ENCODE results near the gene FYCO1. TPM values are rescaled to one million over a fixed set of nuclear protein-coding genes. Genes with fewer than 3 reads are reported as not detected.

Gene FYCO1
- total RNA-seq, 1 donor from 2014 or later = 56.2 TPM

GRCh38 chr3:45894015-45894414 is 101.6 kb downstream of the FYCO1 start:
- no peaks in the 10 kb centered on the region for H3K27me3 ChIP-seq

DNA sequence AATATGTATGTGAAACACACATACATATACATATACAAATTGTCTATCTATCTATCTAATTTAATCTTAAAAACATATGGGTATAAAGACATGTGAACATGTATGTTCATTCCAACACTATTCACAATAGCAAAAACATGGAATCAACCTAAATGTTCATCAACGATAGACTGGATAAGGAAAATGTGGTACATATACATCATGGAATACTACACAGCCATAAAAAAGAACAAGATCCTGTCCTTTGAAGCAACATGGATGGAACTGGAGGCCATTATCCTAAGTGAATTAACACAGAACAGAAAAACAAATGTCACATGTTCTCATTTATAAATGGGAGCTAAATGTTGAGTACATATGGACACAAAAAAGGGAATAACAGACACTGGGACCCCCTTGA is 103.5 kb downstream of the FYCO1 start:
- no peaks in the 10 kb centered on the region for H3K27me3 ChIP-seq
- H3K9me3 ChIP-seq = no peaks in the 10 kb centered on the region
- no peaks in the 10 kb centered on the region for H3K36me3 ChIP-seq
- intact Hi-C loops (cut with DNase I) = no loop called here
- no peak for TF ChIP-seq CTCF (IDR thresholded peaks at IDR 0.05)
- H3K4me3 ChIP-seq = no peak overlapping the region
- no peak overlapping the region for H3K27ac ChIP-seq
- no peak for DNase-seq (ENCODE audit: low spot score in 2 of 2)
- H3K4me1 ChIP-seq = no peaks in the 10 kb centered on the region

More at GRCh38 chr3:45894015-45894414, 101.6 kb downstream of the FYCO1 start:
- Histone ChIP-seq H3K9me3 (no peaks in the 10 kb centered on the region), H3K4me1 (no peaks in the 10 kb centered on the region), H3K36me3 (no peaks in the 10 kb centered on the region), H3K4me3 (no peak overlapping the region), H3K27ac (no peak overlapping the region)
- TF ChIP-seq CTCF (IDR thresholded peaks at IDR 0.05) = no peak
- DNase-seq (ENCODE audit: low spot score in 2 of 2) = no peak
- intact Hi-C loops (cut with DNase I) = no loop called here

GRCh38 chr3:45890405-45890804 is 105.2 kb downstream of the FYCO1 start:
- no peaks in the 10 kb centered on the region for H3K9me3 ChIP-seq
- no peak for TF ChIP-seq CTCF (IDR thresholded peaks at IDR 0.05)
- H3K4me3 ChIP-seq = no peak overlapping the region
- DNase-seq (ENCODE audit: low spot score in 2 of 2) = no peak
- H3K36me3 ChIP-seq = no peaks in the 10 kb centered on the region
- no peak overlapping the region for H3K27ac ChIP-seq
- no peaks in the 10 kb centered on the region for H3K4me1 ChIP-seq
- H3K27me3 ChIP-seq = no peaks in the 10 kb centered on the region
- intact Hi-C loops (cut with DNase I) = no loop called here

- no peaks in the 10 kb centered on the region for H3K9me3 ChIP-seq
- no peak for TF ChIP-seq CTCF (IDR thresholded peaks at IDR 0.05)
- no peak overlapping the region for H3K27ac ChIP-seq
- no peaks in the 10 kb centered on the region for H3K27me3 ChIP-seq
- no peak overlapping the region for H3K4me3 ChIP-seq
- H3K4me1 ChIP-seq = no peaks in the 10 kb centered on the region
- no peak for DNase-seq (ENCODE audit: low spot score in 2 of 2)
- H3K36me3 ChIP-seq = no peaks in the 10 kb centered on the region
- intact Hi-C loops (cut with DNase I) = no loop called here
These were observed 106.3 kb downstream of the FYCO1 start for GRCh38 chr3:45889337-45889736.

- intact Hi-C loops (cut with DNase I) = no loop called here
- H3K4me3 ChIP-seq = no peak overlapping the region
- no peak for DNase-seq (ENCODE audit: low spot score in 2 of 2)
These were observed 107.7 kb downstream of the FYCO1 start for GRCh38 chr3:45887759-45888511.

More at GRCh38 chr3:45887759-45888511, 107.7 kb downstream of the FYCO1 start:
- H3K36me3 ChIP-seq = no peaks in the 10 kb centered on the region
- no peaks in the 10 kb centered on the region for H3K9me3 ChIP-seq
- no peaks in the 10 kb centered on the region for H3K27me3 ChIP-seq
- H3K27ac ChIP-seq = no peak overlapping the region
- H3K4me1 ChIP-seq = no peaks in the 10 kb centered on the region
- no peak for TF ChIP-seq CTCF (IDR thresholded peaks at IDR 0.05)
